ENCODE measurements around the gene KAZALD1.

The KAZALD1 gene

GRCh38 chr10:101061624-101062231, at the start of gene KAZALD1:
Gene KAZALD1 (plus strand): TSS chr10:101061989. CDS start chr10:101062593, 604 bp downstream.
- TF ChIP-seq GATA2 (IDR thresholded peaks at IDR 0.05; ENCODE audit: low read depth, low read length): no peak
- no peak for TF ChIP-seq GATA3 (IDR thresholded peaks at IDR 0.05; ENCODE audit: low read depth, low read length)

GRCh38 chr10:101012525-101013364, 49.0 kb upstream of the KAZALD1 start:
- TF ChIP-seq GATA3 (IDR thresholded peaks at IDR 0.05; ENCODE audit: low read depth, low read length) (no peak), GATA2 (IDR thresholded peaks at IDR 0.05; ENCODE audit: low read depth, low read length) (no peak)

- TF ChIP-seq GATA3 (IDR thresholded peaks at IDR 0.05; ENCODE audit: low read depth, low read length) (no peak), GATA2 (IDR thresholded peaks at IDR 0.05; ENCODE audit: low read depth, low read length) (no peak)
Observed at GRCh38 chr10:101013365-101013825, 48.4 kb upstream of the KAZALD1 start.

GRCh38 chr10:101014230-101014884, 47.4 kb upstream of the KAZALD1 start:
- no peak for TF ChIP-seq GATA2 (IDR thresholded peaks at IDR 0.05; ENCODE audit: low read depth, low read length)
- TF ChIP-seq GATA3 (IDR thresholded peaks at IDR 0.05; ENCODE audit: low read depth, low read length): no peak

GRCh38 chr10:101014966-101015581, 46.7 kb upstream of the KAZALD1 start:
- TF ChIP-seq GATA2 (IDR thresholded peaks at IDR 0.05; ENCODE audit: low read depth, low read length) (no peak), GATA3 (IDR thresholded peaks at IDR 0.05; ENCODE audit: low read depth, low read length) (no peak)

- TF ChIP-seq GATA2 (IDR thresholded peaks at IDR 0.05; ENCODE audit: low read depth, low read length) (no peak), GATA3 (IDR thresholded peaks at IDR 0.05; ENCODE audit: low read depth, low read length) (no peak)
Observed at GRCh38 chr10:101015582-101015973, 46.2 kb upstream of the KAZALD1 start.

GRCh38 chr10:101016814-101017213, 45.0 kb upstream of the KAZALD1 start:
- TF ChIP-seq GATA3 (IDR thresholded peaks at IDR 0.05; ENCODE audit: low read depth, low read length) (no peak), GATA2 (IDR thresholded peaks at IDR 0.05; ENCODE audit: low read depth, low read length) (no peak)

- TF ChIP-seq GATA3 (IDR thresholded peaks at IDR 0.05; ENCODE audit: low read depth, low read length): no peak
- TF ChIP-seq GATA2 (IDR thresholded peaks at IDR 0.05; ENCODE audit: low read depth, low read length): no peak
Observed at GRCh38 chr10:101018118-101018599, 43.6 kb upstream of the KAZALD1 start.

- no peak for TF ChIP-seq GATA2 (IDR thresholded peaks at IDR 0.05; ENCODE audit: low read depth, low read length)
- no peak for TF ChIP-seq GATA3 (IDR thresholded peaks at IDR 0.05; ENCODE audit: low read depth, low read length)
Observed at GRCh38 chr10:101018600-101019439, 43.0 kb upstream of the KAZALD1 start.

GRCh38 chr10:101019440-101019703, 42.4 kb upstream of the KAZALD1 start:
- TF ChIP-seq GATA2 (IDR thresholded peaks at IDR 0.05; ENCODE audit: low read depth, low read length) (no peak), GATA3 (IDR thresholded peaks at IDR 0.05; ENCODE audit: low read depth, low read length) (no peak)

- TF ChIP-seq GATA3 (IDR thresholded peaks at IDR 0.05; ENCODE audit: low read depth, low read length) (no peak), GATA2 (IDR thresholded peaks at IDR 0.05; ENCODE audit: low read depth, low read length) (no peak)
Observed at GRCh38 chr10:101020427-101021075, 41.2 kb upstream of the KAZALD1 start.

- no peak for TF ChIP-seq GATA3 (IDR thresholded peaks at IDR 0.05; ENCODE audit: low read depth, low read length)
- TF ChIP-seq GATA2 (IDR thresholded peaks at IDR 0.05; ENCODE audit: low read depth, low read length): no peak
Observed at GRCh38 chr10:101021239-101021638, 40.5 kb upstream of the KAZALD1 start.

All from SH-SY5Y (cell line).